IMR-90 (cell line): ENCODE measurements around the gene FAM186B. TPM values are rescaled to one million over a fixed set of nuclear protein-coding genes. Genes with fewer than 3 reads are reported as not detected.

Experiments
- ATAC-seq: fragments of 200-7000 bp; cut with Tn5 transposase; 2 replicates; pipeline ENCODE4 v1.9.1; 2020; ENCODE audit warnings: low read depth, mild to moderate bottlenecking, moderate library complexity
- BruUV-seq: library from RNA; stranded (reverse); fragments of 400-500 nt; replicated peaks from 2 replicates; lab custom pipeline; 2021; lab: Mats Ljungman, UMichigan
- CTCF ChIA-PET: fragments of 300-600 bp; formaldehyde crosslinking; extraction: SDS; loops from one replicate; lab custom pipeline; 2021; ENCODE audit warnings: antibody characterized with exemption; lab: Yijun Ruan, JAX
- POLR2A ChIA-PET: fragments of 300-600 bp; sonication (Branson Sonifier 250); formaldehyde crosslinking; loops from one replicate; lab custom pipeline; 2022; ENCODE audit warnings: antibody characterized with exemption; ENCODE audit not compliant: unreplicated experiment; lab: Charles Lee
- DNase-seq: peaks from one replicate; pipeline ENCODE4 v3.0.0; 2013
- H2AFZ ChIP-seq: replicated peaks from 2 replicates; pipeline ENCODE3; 2013; ENCODE audit warnings: low read length, mild to moderate bottlenecking; ENCODE audit not compliant: poor library complexity
- H2AK5ac ChIP-seq: 2 replicates; pipeline ENCODE4 v1.6.1; 2013; ENCODE audit warnings: low read depth, low read length, inconsistent platforms
- H2AK9ac ChIP-seq: replicated peaks from 2 replicates; pipeline ENCODE3; 2013; ENCODE audit warnings: mild to moderate bottlenecking, low read depth, low read length, moderate library complexity; ENCODE audit not compliant: poor library complexity
- H2BK120ac ChIP-seq: 2 replicates; pipeline ENCODE4 v1.6.1; 2013; ENCODE audit warnings: low read depth, low read length, inconsistent platforms
- H2BK15ac ChIP-seq: 3 replicates; pipeline ENCODE4 v1.6.1; 2013; ENCODE audit warnings: low read depth, low read length, inconsistent platforms
- H2BK20ac ChIP-seq: 2 replicates; pipeline ENCODE4 v1.6.1; 2013; ENCODE audit warnings: low read depth, mild to moderate bottlenecking, inconsistent platforms, low read length, moderate library complexity
- H2BK5ac ChIP-seq: 2 replicates; pipeline ENCODE4 v1.6.1; 2013; ENCODE audit warnings: mild to moderate bottlenecking, low read depth, low read length, inconsistent platforms; ENCODE audit not compliant: poor library complexity, severe bottlenecking
- H3K14ac ChIP-seq: replicated peaks from 2 replicates; pipeline ENCODE4 v1.6.1; 2013; ENCODE audit warnings: low read depth, low read length, inconsistent platforms
- H3K18ac ChIP-seq: 2 replicates; pipeline ENCODE4 v1.6.1; 2013; ENCODE audit warnings: low read depth, low read length, control low read depth
- H3K23ac ChIP-seq: 2 replicates; pipeline ENCODE4 v1.6.1; 2013; ENCODE audit warnings: low read depth, low read length, inconsistent platforms
- H3K27ac ChIP-seq: 2 replicates; pipeline ENCODE4 v1.5.1; 2013; ENCODE audit warnings: mild to moderate bottlenecking, control low read depth, low read length; ENCODE audit not compliant: insufficient read depth
- H3K27me3 ChIP-seq: 2 replicates; pipeline ENCODE4 v1.6.1; 2013; ENCODE audit warnings: low read length; ENCODE audit not compliant: control insufficient read depth, insufficient read depth
- H3K36me3 ChIP-seq: 2 replicates; pipeline ENCODE4 v1.6.1; 2013; ENCODE audit warnings: low read length, mixed read lengths; ENCODE audit not compliant: control insufficient read depth, insufficient read depth
- H3K4ac ChIP-seq: 2 replicates; pipeline ENCODE4 v1.6.1; 2013; ENCODE audit warnings: low read depth, low read length, inconsistent platforms
- H3K4me1 ChIP-seq: 2 replicates; pipeline ENCODE4 v1.6.1; 2013; ENCODE audit warnings: low read length, mixed read lengths; ENCODE audit not compliant: control insufficient read depth, insufficient read depth
- H3K4me2 ChIP-seq: 2 replicates; pipeline ENCODE4 v1.6.1; 2013; ENCODE audit warnings: low read depth, mild to moderate bottlenecking, control low read depth, low read length, moderate library complexity
- H3K4me3 ChIP-seq: 2 replicates; pipeline ENCODE4 v1.5.1; 2013; ENCODE audit warnings: low read depth, mild to moderate bottlenecking, control low read depth, low read length, moderate library complexity; ENCODE audit not compliant: insufficient read depth
- H3K56ac ChIP-seq: 2 replicates; pipeline ENCODE4 v1.6.1; 2013; ENCODE audit warnings: low read length, inconsistent platforms; ENCODE audit not compliant: insufficient read depth; ENCODE audit errors: extremely low read depth
- H3K79me1 ChIP-seq, 2 experiments: 2 replicates each; pipeline ENCODE4 v1.6.1; 2013; ENCODE audit warnings: low read length in 2 of 2, inconsistent platforms in 1 of 2, low read depth in 1 of 2
- H3K9ac ChIP-seq: 2 replicates; pipeline ENCODE4 v1.6.1; 2013; ENCODE audit warnings: low read depth, low read length, control low read depth
- H3K9me1 ChIP-seq: 2 replicates; pipeline ENCODE4 v1.6.1; 2013; ENCODE audit warnings: low read length, inconsistent platforms; ENCODE audit not compliant: insufficient read depth
- H3K9me3 ChIP-seq: 2 replicates; pipeline ENCODE4 v1.6.1; 2013; ENCODE audit warnings: low read length; ENCODE audit not compliant: control insufficient read depth, insufficient read depth
- H4K20me1 ChIP-seq: 2 replicates; pipeline ENCODE4 v1.6.1; 2013; ENCODE audit warnings: low read length, inconsistent platforms; ENCODE audit not compliant: insufficient read depth
- H4K5ac ChIP-seq: 2 replicates; pipeline ENCODE4 v1.6.1; 2013; ENCODE audit warnings: mild to moderate bottlenecking, low read depth, low read length, control low read depth
- H4K8ac ChIP-seq, 2 experiments: 2 replicates each; pipeline ENCODE4 v1.6.1; 2013; ENCODE audit warnings: low read depth in 2 of 2, low read length in 2 of 2, control low read depth in 1 of 2, inconsistent platforms in 1 of 2
- H4K91ac ChIP-seq: 2 replicates; pipeline ENCODE4 v1.6.1; 2013; ENCODE audit warnings: low read depth, low read length, inconsistent platforms; ENCODE audit not compliant: insufficient read depth
- CEBPB ChIP-seq: IDR thresholded peaks from 2 replicates; pipeline ENCODE4 v1.6.1; 2012; ENCODE audit warnings: low read depth, low read length, improper control_type of control experiment
- CHD1 ChIP-seq: IDR thresholded peaks from 2 replicates; pipeline ENCODE4 v1.6.1; 2012; ENCODE audit warnings: low read depth, low read length, improper control_type of control experiment
- FOS ChIP-seq: fragments of 150-350 bp; IDR thresholded peaks from 2 replicates; pipeline ENCODE4 v1.6.1; 2016; ENCODE audit warnings: low read depth, low read length
- MAFK ChIP-seq: IDR thresholded peaks from 2 replicates; pipeline ENCODE4 v1.6.1; 2012; ENCODE audit warnings: low read depth, low read length, improper control_type of control experiment
- MAZ ChIP-seq: IDR thresholded peaks from 2 replicates; pipeline ENCODE4 v1.6.1; 2012; ENCODE audit warnings: low read depth, mild to moderate bottlenecking, low read length, improper control_type of control experiment, moderate library complexity, borderline replicate concordance
- NFE2L2 ChIP-seq: fragments of 150-350 bp; IDR thresholded peaks from 2 replicates; pipeline ENCODE4 v1.6.1; 2016; ENCODE audit warnings: low read depth, mild to moderate bottlenecking, low read length
- POLR2A ChIP-seq: IDR thresholded peaks from 2 replicates; pipeline ENCODE4 v1.6.1; 2012; ENCODE audit warnings: mild to moderate bottlenecking, low read depth, low read length
- RAD21 ChIP-seq: IDR thresholded peaks from 2 replicates; pipeline ENCODE4 v1.6.1; 2012; ENCODE audit warnings: low read length, improper control_type of control experiment
- RCOR1 ChIP-seq: IDR thresholded peaks from 2 replicates; pipeline ENCODE4 v1.6.1; 2012; ENCODE audit warnings: mild to moderate bottlenecking, low read length, improper control_type of control experiment; ENCODE audit not compliant: insufficient replicate concordance
- RFX5 ChIP-seq: IDR thresholded peaks from 2 replicates; pipeline ENCODE4 v1.8.0; 2012; ENCODE audit warnings: low read depth, mild to moderate bottlenecking, low read length, moderate library complexity
- SMC3 ChIP-seq: fragments of 150-350 bp; IDR thresholded peaks from 2 replicates; pipeline ENCODE4 v1.6.1; 2016; ENCODE audit warnings: low read depth, mild to moderate bottlenecking, antibody characterized with exemption, low read length, moderate library complexity
- WGBS, 2 experiments: methylation state at CpG; one replicate each; pipeline versions ENCODE4 v1.1.5 to v1.1.7; 2013; ENCODE audit warnings: missing lambda C conversion rate in 2 of 2; ENCODE audit not compliant: insufficient read length in 1 of 2; ENCODE audit errors: extremely low coverage in 2 of 2; 5-methylcytosine and 5-hydroxymethylcytosine counted together
- dilution Hi-C: fragments of 300-500 bp; cut with HindIII; formaldehyde crosslinking; loops from one replicate; pipeline ENCODE4 v1.14.3; 2018; ENCODE audit warnings: low sequenced_read_pairs; ENCODE audit not compliant: unreplicated experiment
- in situ Hi-C: fragments of 300-500 bp; cut with MboI; formaldehyde crosslinking; loops from 3 replicates; pipeline ENCODE4 v1.14.3; 2019; ENCODE audit warnings: low sequenced_read_pairs, inconsistent platforms, mixed read lengths
- intact Hi-C: fragments of 100-400 bp; cut with micrococcal nuclease; formaldehyde crosslinking; loops from 2 replicates; pipeline ENCODE4 v1.10.0; 2022
- polyA plus RNA-seq, 3 experiments: library from polyadenylated mRNA; depleted of rRNA; stranded (reverse); fragments of >200 nt; gene quantifications; 2 replicates each; pipeline ENCODE4 v1.2.3, GENCODE V29; 2012; ENCODE audit warnings: low replicate concordance in 1 of 3
- total RNA-seq: library from RNA; depleted of rRNA; stranded (reverse); fragments of >200 nt; gene quantifications from 2 replicates; pipeline ENCODE4 v1.2.3, GENCODE V29; 2012

FAM186B gene
- total and polyA plus RNA-seq, 2 of the 4 experiments (the other 2 are of a cell fraction) = 0.10 to 0.18 TPM

GRCh38 chr12:49646871-49647654 lies 41.6 kb upstream of the FAM186B start:
- ATAC-seq (no peak), DNase-seq (no peak)
- ChIA-PET POLR2A (no interaction called here), CTCF (interaction anchor here (1.3 kb wide), 1 partner anchor 358 kb away, joined by 3 read pairs; no protein-coding TSS in a partner anchor)
- no peak overlapping the region for H2BK20ac ChIP-seq
- BruUV-seq = no TSS peak
- no peak overlapping the region for H3K4ac ChIP-seq
- H3K23ac ChIP-seq = no peak overlapping the region
- no peak overlapping the region for H3K4me3 ChIP-seq
- no peaks in the 10 kb centered on the region for H3K27me3 ChIP-seq
- H3K9ac ChIP-seq = no peak overlapping the region
- 0 out of 2 replicates have a peak, but pooled peaks cover 4% of the 10 kb centered on the region for H4K20me1 ChIP-seq
- intact Hi-C loops = no loop called here
- H3K79me1 ChIP-seq = no peaks in the 10 kb centered on the region
- in situ Hi-C loops = no loop called here
- H3K27ac ChIP-seq = no peak overlapping the region
- no peak overlapping the region for H3K14ac ChIP-seq
- peaks cover 77% of the 10 kb centered on the region for H3K36me3 ChIP-seq
- H2AFZ ChIP-seq = no peak overlapping the region
- no peak overlapping the region for H4K8ac ChIP-seq
- H2AK5ac ChIP-seq = no peak overlapping the region
- H2BK15ac ChIP-seq = no peak overlapping the region
- WGBS, 2 experiments = 92% methylated on average over 2 of the region's 12 CpGs; no CpG with 5 or more reads in 1 of the 2 experiments
- H3K9me3 ChIP-seq = no peaks in the 10 kb centered on the region
- no peak overlapping the region for H2AK9ac ChIP-seq
- H2BK120ac ChIP-seq = no peak overlapping the region
- no peak overlapping the region for H3K4me2 ChIP-seq
- H2BK5ac ChIP-seq = no peak overlapping the region
- TF ChIP-seq RFX5 = no peak
- TF ChIP-seq NFE2L2 = no peak
- no peak for TF ChIP-seq MAZ
- no peak for TF ChIP-seq CHD1
- TF ChIP-seq FOS = no peak
- no peak for TF ChIP-seq POLR2A
- TF ChIP-seq RAD21 = no peak
- TF ChIP-seq MAFK = no peak
- TF ChIP-seq RCOR1 = no peak
- TF ChIP-seq CEBPB = no peak
- TF ChIP-seq SMC3 = no peak
- dilution Hi-C loops = no loop called here
- H4K91ac ChIP-seq = no peak overlapping the region
- H3K18ac ChIP-seq = no peak overlapping the region
- no peak overlapping the region for H3K56ac ChIP-seq
- H4K5ac ChIP-seq = no peak overlapping the region
- H3K9me1 ChIP-seq = 0 out of 2 replicates have a peak, but pooled peaks cover 4% of the 10 kb centered on the region
- no peaks in the 10 kb centered on the region for H3K4me1 ChIP-seq
